HCEC 1CT (cell line): ENCODE results near the gene TBC1D2B.

Experiments
- DNase-seq: peaks from one replicate; pipeline ENCODE4 v3.0.0-alpha.2; 2017

Gene TBC1D2B

GRCh38 chr15:78024519-78024870 is 53.0 kb downstream of the TBC1D2B start:
- no peak for DNase-seq

- no peak for DNase-seq
Observed at GRCh38 chr15:78023865-78024518, 53.5 kb downstream of the TBC1D2B start.

- no peak for DNase-seq
Observed at GRCh38 chr15:78023081-78023665, 54.3 kb downstream of the TBC1D2B start.

GRCh38 chr15:78021761-78022160 is 55.8 kb downstream of the TBC1D2B start:
- no peak for DNase-seq

GRCh38 chr15:78020007-78020406 is 57.5 kb downstream of the TBC1D2B start:
- no peak for DNase-seq

- no peak for DNase-seq
Observed at GRCh38 chr15:78018946-78019644, 58.4 kb downstream of the TBC1D2B start.

- DNase-seq: no peak
Observed at GRCh38 chr15:78018445-78018844, 59.1 kb downstream of the TBC1D2B start.

- no peak for DNase-seq
Observed at GRCh38 chr15:78016860-78017259, 60.7 kb downstream of the TBC1D2B start.

- no peak for DNase-seq
Observed at GRCh38 chr15:78012643-78013077, 64.9 kb downstream of the TBC1D2B start.

- DNase-seq: no peak
Observed at GRCh38 chr15:78010067-78010466, 67.4 kb downstream of the TBC1D2B start.

- peak; percentile 81 for DNase-seq
Observed at GRCh38 chr15:78007964-78008886, 69.3 kb downstream of the TBC1D2B start.

GRCh38 chr15:78007211-78007931 is 70.1 kb downstream of the TBC1D2B start:
- no peak for DNase-seq

- DNase-seq: no peak
Observed at GRCh38 chr15:78006567-78007205, 70.8 kb downstream of the TBC1D2B start.

- DNase-seq: peak; percentile 75
Observed at GRCh38 chr15:78004919-78005634, 72.4 kb downstream of the TBC1D2B start.

GRCh38 chr15:78004222-78004727 is 73.2 kb downstream of the TBC1D2B start:
- no peak for DNase-seq

- no peak for DNase-seq
Observed at GRCh38 chr15:78003539-78004008, 73.9 kb downstream of the TBC1D2B start.

GRCh38 chr15:78002996-78003395 is 74.5 kb downstream of the TBC1D2B start:
- no peak for DNase-seq

GRCh38 chr15:78001656-78002055 is 75.9 kb downstream of the TBC1D2B start:
- DNase-seq: no peak

- DNase-seq: no peak
Observed at GRCh38 chr15:78000927-78001249, 76.6 kb downstream of the TBC1D2B start.

GRCh38 chr15:78000091-78000926 is 77.2 kb downstream of the TBC1D2B start:
- no peak for DNase-seq
